Retinal pigment epithelial cell (primary cell): ENCODE data around the gene PTGR1.
A peak's percentile ranks its signal among the peaks of the same experiment; 100 is the strongest.

Source experiments
- DNase-seq: peaks from one replicate; pipeline ENCODE4 v3.0.0-alpha.2; 2010; ENCODE audit warnings: low read depth
- H3K4me3 ChIP-seq: 2 replicates; pipeline ENCODE4 v1.5.1; 2011; ENCODE audit warnings: mild to moderate bottlenecking, low read length, control low read depth, moderate library complexity
- TF ChIP-seq, protein P1 (sequence below): conservative IDR thresholded peaks from 2 replicates; pipeline ENCODE4 v1.5.1; 2011; ENCODE audit warnings: low read depth, low read length, control low read depth, inconsistent platforms

PTGR1 gene

DNA sequence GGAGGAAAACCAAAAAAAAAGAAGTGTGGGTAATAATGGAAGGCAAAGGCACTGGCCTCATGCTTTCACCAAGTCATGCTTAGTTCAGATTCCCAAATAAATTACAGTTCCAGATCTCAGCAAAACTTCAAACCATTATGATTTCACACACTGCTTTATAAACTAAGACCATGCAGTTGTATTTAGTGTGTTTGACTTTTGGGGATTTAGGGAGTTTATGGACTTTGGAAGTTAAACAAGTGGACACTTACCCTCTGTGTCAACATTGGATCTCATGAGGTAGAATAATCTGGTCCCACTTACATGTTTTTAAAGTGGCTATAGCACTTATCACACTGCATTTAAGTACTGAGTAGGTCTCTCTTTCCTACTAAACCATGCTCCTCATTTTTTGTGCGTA, 35.4 kb upstream of the PTGR1 start:
- no peak for DNase-seq
- TF ChIP-seq, protein P1, sequence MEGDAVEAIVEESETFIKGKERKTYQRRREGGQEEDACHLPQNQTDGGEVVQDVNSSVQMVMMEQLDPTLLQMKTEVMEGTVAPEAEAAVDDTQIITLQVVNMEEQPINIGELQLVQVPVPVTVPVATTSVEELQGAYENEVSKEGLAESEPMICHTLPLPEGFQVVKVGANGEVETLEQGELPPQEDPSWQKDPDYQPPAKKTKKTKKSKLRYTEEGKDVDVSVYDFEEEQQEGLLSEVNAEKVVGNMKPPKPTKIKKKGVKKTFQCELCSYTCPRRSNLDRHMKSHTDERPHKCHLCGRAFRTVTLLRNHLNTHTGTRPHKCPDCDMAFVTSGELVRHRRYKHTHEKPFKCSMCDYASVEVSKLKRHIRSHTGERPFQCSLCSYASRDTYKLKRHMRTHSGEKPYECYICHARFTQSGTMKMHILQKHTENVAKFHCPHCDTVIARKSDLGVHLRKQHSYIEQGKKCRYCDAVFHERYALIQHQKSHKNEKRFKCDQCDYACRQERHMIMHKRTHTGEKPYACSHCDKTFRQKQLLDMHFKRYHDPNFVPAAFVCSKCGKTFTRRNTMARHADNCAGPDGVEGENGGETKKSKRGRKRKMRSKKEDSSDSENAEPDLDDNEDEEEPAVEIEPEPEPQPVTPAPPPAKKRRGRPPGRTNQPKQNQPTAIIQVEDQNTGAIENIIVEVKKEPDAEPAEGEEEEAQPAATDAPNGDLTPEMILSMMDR = no peak
- no peak overlapping the region for H3K4me3 ChIP-seq

DNA sequence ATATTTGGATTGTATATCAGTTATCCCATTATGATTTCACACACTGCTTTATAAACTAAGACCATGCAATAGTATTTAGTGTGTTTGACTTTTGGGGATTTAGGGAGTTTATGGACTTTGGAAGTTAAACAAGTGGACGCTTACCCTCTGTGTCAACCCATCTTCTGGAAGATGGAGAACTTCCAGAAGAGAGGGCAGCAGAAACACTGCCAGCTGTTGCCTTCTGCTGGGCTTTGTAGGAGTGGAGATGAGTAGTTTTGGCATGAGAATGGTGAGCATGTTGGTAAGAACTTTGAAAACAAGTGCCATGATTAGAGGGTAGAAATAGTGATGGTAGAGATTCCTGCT, 33.9 kb upstream of the PTGR1 start:
- H3K4me3 ChIP-seq = no peak overlapping the region
- TF ChIP-seq, protein P1 = no peak
- no peak for DNase-seq

DNA sequence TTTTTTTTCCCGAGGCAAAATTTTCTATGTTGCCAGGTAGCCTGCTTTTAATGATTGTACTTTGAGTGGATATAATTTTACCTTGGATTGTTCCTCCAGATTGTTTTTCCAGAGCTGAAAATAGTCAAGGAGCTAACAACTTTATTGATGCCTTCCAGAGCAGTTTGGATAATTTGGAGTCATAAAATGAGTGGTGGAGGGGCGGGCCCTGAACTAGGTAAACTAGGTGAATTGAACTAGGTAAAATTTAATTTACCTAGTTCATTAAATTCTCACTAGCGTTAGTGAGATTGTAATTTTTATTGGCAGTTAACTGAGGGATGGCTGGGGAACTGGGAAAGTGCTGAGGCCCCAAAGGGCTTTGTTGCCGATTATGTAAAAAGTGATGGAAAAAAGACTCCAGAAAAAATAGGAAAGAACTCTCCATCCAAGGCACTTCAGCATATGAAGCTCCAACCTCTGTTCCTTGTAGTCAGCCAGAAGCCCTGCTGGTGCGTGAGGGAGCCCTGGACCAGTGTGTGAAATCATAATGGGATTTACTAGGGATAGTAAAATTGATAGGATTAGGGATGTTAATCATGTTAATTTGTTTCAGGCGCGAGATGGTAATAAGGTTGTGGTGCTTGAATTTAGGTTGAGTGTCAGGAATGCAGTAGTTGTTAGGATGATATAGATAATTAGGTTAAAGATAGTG, 33.4 kb upstream of the PTGR1 start:
- DNase-seq = no peak
- H3K4me3 ChIP-seq = peak overlapping the region; percentile 65
- TF ChIP-seq, protein P1 = no peak

DNA sequence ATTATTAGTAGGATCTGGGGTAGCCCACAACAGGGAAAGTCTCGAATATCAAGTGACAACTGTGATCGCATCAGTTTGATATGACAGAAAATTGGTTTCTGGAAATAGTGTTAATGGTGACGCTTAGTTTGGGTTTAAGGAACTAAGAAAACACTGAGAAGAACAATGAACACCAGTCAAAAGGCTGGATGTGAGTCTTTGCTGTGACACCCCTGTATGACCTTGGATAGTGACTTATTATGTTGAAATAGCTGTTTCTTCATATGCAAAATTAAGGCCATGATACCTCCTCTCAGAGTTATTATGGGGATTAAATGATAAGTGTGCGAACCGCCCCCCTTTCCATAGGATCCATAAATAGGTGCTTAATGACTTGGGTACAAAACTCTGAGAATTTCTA, 32.6 kb upstream of the PTGR1 start:
- TF ChIP-seq, protein P1 = no peak
- peak overlapping the region; percentile 65 for H3K4me3 ChIP-seq
- DNase-seq = no peak

DNA sequence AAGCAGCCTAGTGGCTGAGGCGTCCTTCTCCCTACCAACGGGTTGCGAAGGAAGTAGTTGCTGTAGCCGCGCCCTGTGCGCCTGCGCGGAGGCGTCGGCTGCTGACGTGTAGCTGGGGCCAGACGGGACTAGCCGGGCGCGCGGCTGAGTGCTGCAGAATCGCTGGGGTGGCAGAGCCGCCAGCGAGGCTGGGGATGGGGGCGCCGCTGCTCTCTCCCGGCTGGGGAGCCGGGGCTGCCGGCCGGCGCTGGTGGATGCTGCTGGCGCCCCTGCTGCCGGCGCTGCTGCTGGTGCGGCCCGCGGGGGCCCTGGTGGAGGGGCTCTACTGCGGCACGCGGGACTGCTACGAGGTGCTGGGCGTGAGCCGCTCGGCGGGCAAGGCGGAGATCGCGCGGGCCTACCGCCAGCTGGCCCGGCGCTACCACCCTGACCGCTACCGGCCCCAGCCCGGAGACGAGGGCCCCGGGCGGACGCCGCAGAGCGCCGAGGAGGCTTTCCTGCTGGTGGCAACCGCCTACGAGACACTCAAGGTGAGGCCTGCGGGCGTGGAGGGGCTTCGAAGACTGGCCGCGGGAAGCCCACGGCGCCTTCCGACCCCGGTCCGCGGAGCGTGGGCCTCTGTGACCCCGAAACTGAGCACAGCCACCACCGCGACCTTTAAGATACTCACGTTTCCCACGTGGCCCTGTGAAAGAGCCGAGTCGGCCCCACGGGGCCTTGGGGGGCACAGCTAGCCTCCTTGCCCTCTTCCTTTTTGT, 31.9 kb upstream of the PTGR1 start, which contains the start of gene DNAJC25:
Gene DNAJC25 (plus strand): TSS at position 121 of the 758 bp plus-strand sequence. CDS start 74 bp downstream, at position 195.
- peak within 1 kb of the TSS; percentile 65 for H3K4me3 ChIP-seq
- peak; percentile 96 for DNase-seq
- TF ChIP-seq, protein P1 = no peak

DNA sequence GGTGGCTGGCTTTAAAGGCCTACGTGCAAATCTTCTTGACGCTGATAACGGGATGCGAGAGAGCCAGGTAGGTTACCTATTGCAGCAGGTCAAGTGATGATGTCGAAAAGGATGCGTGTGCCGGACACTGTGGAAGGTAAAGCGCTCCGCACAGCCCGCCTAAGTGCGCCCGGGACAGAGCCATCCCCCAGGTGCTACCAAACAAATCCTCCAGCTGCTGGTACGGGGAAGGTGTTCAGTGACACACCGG, 31.4 kb upstream of the PTGR1 start:
- TF ChIP-seq, protein P1 = no peak
- no peak for DNase-seq
- H3K4me3 ChIP-seq = peak overlapping the region; percentile 65
